Activated naive CD4-positive, alpha-beta T cell treated with anti-CD3 and anti-CD28 coated beads, Interleukin-2, amount 10 ng/mL, durations not matched to agents 7 days and 5 days (primary cell): ENCODE results near the gene ATG13.
"Not testable (repeated sequence)": the region's sequence is repeated elsewhere in the genome, so short reads cannot be mapped to it uniquely, and the experiment has no call there.

Source experiments
- CTCF ChIA-PET: fragments of 350-600 bp; sonication (Branson Sonifier 250); formaldehyde crosslinking; loops from one replicate; lab custom pipeline; 2021; ENCODE audit warnings: antibody characterized with exemption; lab: Charles Lee
- DNase-seq: peaks from one replicate; pipeline ENCODE4 v3.0.0-alpha.2; 2020
- H3K27ac Mint-ChIP-seq: one replicate; pipeline ENCODE4 v1.8.0; 2021; ENCODE audit warnings: mild to moderate bottlenecking, moderate library complexity, mixed read lengths
- H3K27me3 Mint-ChIP-seq: one replicate; pipeline ENCODE4 v1.8.0; 2021; ENCODE audit warnings: mild to moderate bottlenecking, mixed read lengths
- H3K36me3 Mint-ChIP-seq: one replicate; pipeline ENCODE4 v1.8.0; 2021; ENCODE audit warnings: mixed read lengths
- H3K4me1 Mint-ChIP-seq: one replicate; pipeline ENCODE4 v1.8.0; 2021; ENCODE audit warnings: mixed read lengths
- H3K4me3 Mint-ChIP-seq: one replicate; pipeline ENCODE4 v1.8.0; 2021; ENCODE audit warnings: mild to moderate bottlenecking, moderate library complexity, mixed read lengths
- H3K9me3 Mint-ChIP-seq: one replicate; pipeline ENCODE4 v1.8.0; 2021; ENCODE audit warnings: mixed read lengths

Gene ATG13

GRCh38 chr11:46717825-46718154, 100.4 kb downstream of the ATG13 start:
- Mint-ChIP-seq H3K27me3 (peaks cover 14% of the 10 kb centered on the region), H3K4me1 (peaks cover 11% of the 10 kb centered on the region)
- DNase-seq, H3K4me3 Mint-ChIP-seq, H3K9me3 Mint-ChIP-seq, H3K27ac Mint-ChIP-seq, CTCF ChIA-PET, H3K36me3 Mint-ChIP-seq: not testable (repeated sequence)

- CTCF ChIA-PET, result no interaction called here
- Mint-ChIP-seq H3K36me3 (no peaks in the 10 kb centered on the region), H3K4me1 (peaks cover 11% of the 10 kb centered on the region), H3K27me3 (peaks cover 15% of the 10 kb centered on the region), H3K4me3 (no peak overlapping the region), H3K9me3 (no peaks in the 10 kb centered on the region), H3K27ac (peak overlapping the region; percentile 52)
- peak; percentile 23 for DNase-seq
These were observed 101.0 kb downstream of the ATG13 start for GRCh38 chr11:46718155-46719019.

- H3K4me1 Mint-ChIP-seq, result peaks cover 11% of the 10 kb centered on the region
- H3K27ac Mint-ChIP-seq, result peak within 1 kb of the TSS; percentile 52
- no peaks in the 10 kb centered on the region for H3K9me3 Mint-ChIP-seq
- no peak for DNase-seq
- peaks cover 15% of the 10 kb centered on the region for H3K27me3 Mint-ChIP-seq
- H3K36me3 Mint-ChIP-seq, result no peaks in the 10 kb centered on the region
- CTCF ChIA-PET, result no interaction called here
- H3K4me3 Mint-ChIP-seq, result no peak within 1 kb of the TSS
These were observed 101.7 kb downstream of the ATG13 start, which contains the start of gene F2 for GRCh38 chr11:46719048-46719542. Gene F2 (plus strand): TSS chr11:46719213. CDS start chr11:46719236, 23 bp downstream.

GRCh38 chr11:46719543-46720218, 102.3 kb downstream of the ATG13 start:
- CTCF ChIA-PET, result no interaction called here
- Mint-ChIP-seq H3K4me3 (no peak overlapping the region), H3K9me3 (no peaks in the 10 kb centered on the region), H3K27me3 (peaks cover 15% of the 10 kb centered on the region), H3K27ac (no peak overlapping the region), H3K4me1 (peaks cover 11% of the 10 kb centered on the region), H3K36me3 (no peaks in the 10 kb centered on the region)
- no peak for DNase-seq

GRCh38 chr11:46721286-46721685, 103.9 kb downstream of the ATG13 start:
- CTCF ChIA-PET, result no interaction called here
- no peak overlapping the region for H3K27ac Mint-ChIP-seq
- DNase-seq, result no peak
- H3K27me3 Mint-ChIP-seq, result peaks cover 15% of the 10 kb centered on the region
- peaks cover 11% of the 10 kb centered on the region for H3K4me1 Mint-ChIP-seq
- H3K4me3 Mint-ChIP-seq, result no peak overlapping the region
- H3K9me3 Mint-ChIP-seq, result no peaks in the 10 kb centered on the region
- no peaks in the 10 kb centered on the region for H3K36me3 Mint-ChIP-seq

- H3K4me3 Mint-ChIP-seq, result no peak overlapping the region
- CTCF ChIA-PET, result no interaction called here
- H3K27me3 Mint-ChIP-seq, result peaks cover 15% of the 10 kb centered on the region
- no peaks in the 10 kb centered on the region for H3K36me3 Mint-ChIP-seq
- no peak for DNase-seq
- H3K27ac Mint-ChIP-seq, result no peak overlapping the region
- H3K9me3 Mint-ChIP-seq, result no peaks in the 10 kb centered on the region
- H3K4me1 Mint-ChIP-seq, result peaks cover 11% of the 10 kb centered on the region
These were observed 105.4 kb downstream of the ATG13 start for GRCh38 chr11:46722566-46723358.

GRCh38 chr11:46723359-46723680, 106.0 kb downstream of the ATG13 start:
- H3K4me1 Mint-ChIP-seq, result peaks cover 7% of the 10 kb centered on the region
- no peaks in the 10 kb centered on the region for H3K36me3 Mint-ChIP-seq
- CTCF ChIA-PET, result no interaction called here
- peaks cover 15% of the 10 kb centered on the region for H3K27me3 Mint-ChIP-seq
- no peak overlapping the region for H3K4me3 Mint-ChIP-seq
- DNase-seq, result no peak
- no peaks in the 10 kb centered on the region for H3K9me3 Mint-ChIP-seq
- H3K27ac Mint-ChIP-seq, result no peak overlapping the region

- no peaks in the 10 kb centered on the region for H3K9me3 Mint-ChIP-seq
- no peaks in the 10 kb centered on the region for H3K36me3 Mint-ChIP-seq
- CTCF ChIA-PET, result no interaction called here
- H3K4me3 Mint-ChIP-seq, result no peak overlapping the region
- peaks cover 3% of the 10 kb centered on the region for H3K4me1 Mint-ChIP-seq
- H3K27me3 Mint-ChIP-seq, result peaks cover 15% of the 10 kb centered on the region
- H3K27ac Mint-ChIP-seq, result no peak overlapping the region
- DNase-seq, result no peak
These were observed 106.7 kb downstream of the ATG13 start for GRCh38 chr11:46724088-46724487.
